ENCODE measurements around the gene KIF19. TPM values are rescaled to one million over a fixed set of nuclear protein-coding genes. Genes with fewer than 3 reads are reported as not detected.

KIF19 gene
- total and polyA plus RNA-seq, 8 donors: 0.22 to 13.5 (median 0.64) TPM

DNA sequence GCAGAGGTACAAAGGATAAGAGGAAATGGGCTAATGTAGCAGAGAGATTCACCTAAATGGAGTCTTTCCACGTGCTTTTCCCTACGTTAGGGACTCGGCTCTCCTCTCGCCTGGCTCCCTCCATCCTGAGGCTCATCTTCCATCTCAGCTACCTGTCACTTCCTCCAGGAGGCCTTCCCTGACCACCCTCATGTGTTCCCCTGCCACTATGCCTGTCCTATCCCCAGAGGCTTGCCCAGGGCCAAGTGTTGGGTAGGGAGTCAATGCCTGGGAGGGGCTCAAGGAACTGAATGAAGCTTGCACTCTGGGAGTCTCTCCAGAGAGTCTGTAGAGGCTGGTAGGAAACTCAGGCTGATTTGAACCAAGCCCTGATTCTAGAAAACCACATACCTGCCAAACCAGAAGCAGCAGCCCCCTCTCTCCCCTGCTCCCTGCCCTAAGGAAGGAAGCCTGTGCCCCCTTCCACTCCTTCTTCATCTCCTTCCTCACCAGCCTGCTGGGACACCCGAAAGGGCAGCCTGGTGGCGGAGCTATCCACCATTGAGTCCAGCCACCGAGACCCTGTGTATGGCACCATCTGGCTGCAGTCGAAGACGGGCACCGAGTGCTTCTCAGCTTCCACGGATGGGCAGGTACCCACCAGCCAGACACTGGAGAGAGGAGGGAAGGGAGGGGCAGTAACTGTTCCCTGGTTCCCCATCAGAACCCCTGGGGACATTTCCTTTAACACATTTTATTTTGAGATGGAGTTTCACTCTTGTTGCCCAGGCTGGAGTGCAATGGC, 26.6 kb upstream of the KIF19 start:
- no peaks in the 10 kb centered on the region for H3K27me3 ChIP-seq
- TF ChIP-seq, protein P1, sequence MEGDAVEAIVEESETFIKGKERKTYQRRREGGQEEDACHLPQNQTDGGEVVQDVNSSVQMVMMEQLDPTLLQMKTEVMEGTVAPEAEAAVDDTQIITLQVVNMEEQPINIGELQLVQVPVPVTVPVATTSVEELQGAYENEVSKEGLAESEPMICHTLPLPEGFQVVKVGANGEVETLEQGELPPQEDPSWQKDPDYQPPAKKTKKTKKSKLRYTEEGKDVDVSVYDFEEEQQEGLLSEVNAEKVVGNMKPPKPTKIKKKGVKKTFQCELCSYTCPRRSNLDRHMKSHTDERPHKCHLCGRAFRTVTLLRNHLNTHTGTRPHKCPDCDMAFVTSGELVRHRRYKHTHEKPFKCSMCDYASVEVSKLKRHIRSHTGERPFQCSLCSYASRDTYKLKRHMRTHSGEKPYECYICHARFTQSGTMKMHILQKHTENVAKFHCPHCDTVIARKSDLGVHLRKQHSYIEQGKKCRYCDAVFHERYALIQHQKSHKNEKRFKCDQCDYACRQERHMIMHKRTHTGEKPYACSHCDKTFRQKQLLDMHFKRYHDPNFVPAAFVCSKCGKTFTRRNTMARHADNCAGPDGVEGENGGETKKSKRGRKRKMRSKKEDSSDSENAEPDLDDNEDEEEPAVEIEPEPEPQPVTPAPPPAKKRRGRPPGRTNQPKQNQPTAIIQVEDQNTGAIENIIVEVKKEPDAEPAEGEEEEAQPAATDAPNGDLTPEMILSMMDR (IDR thresholded peaks at IDR 0.05): no peak
- H3K27ac ChIP-seq: no peak overlapping the region
- no peak overlapping the region for H3K4me3 ChIP-seq
- H3K36me3 ChIP-seq: no peaks in the 10 kb centered on the region
- no peak for ATAC-seq
- no peaks in the 10 kb centered on the region for H3K4me1 ChIP-seq
- DNase-seq: no peak
- 69 to 74% methylated on average over 11 of the region's 11 CpGs for WGBS, 2 donors
- H3K9me3 ChIP-seq: no peaks in the 10 kb centered on the region
- no peak for FAIRE-seq
- intact Hi-C loops (cut with DNase I): loop anchor here in 1 of 3 donors (10.0 kb wide), 1 partner anchor 85 kb away; the partner anchor contains the start of gene TTYH2

DNA sequence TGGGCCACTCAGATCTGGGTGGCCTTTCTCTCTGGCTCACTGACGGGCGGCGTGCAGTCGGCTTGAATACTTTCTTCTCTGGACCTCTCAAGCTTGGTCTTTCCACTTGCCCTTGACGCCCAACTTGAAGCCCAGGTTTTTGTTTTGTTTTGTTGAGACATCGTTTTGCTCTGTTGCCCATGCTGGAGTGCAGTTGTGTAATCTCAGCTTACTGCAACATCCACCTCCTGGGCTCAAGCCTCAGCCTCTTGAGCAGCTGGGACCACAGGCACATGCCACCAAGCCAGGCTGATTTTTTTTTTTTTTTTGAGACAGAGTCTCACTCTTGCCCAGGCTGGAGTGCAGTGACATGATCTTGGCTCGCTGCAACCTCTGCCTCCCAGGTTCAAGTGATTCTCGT, 22.7 kb upstream of the KIF19 start:
- Histone ChIP-seq H3K4me1 (no peaks in the 10 kb centered on the region), H3K9me3 (no peaks in the 10 kb centered on the region), H3K36me3 (no peaks in the 10 kb centered on the region), H3K27me3 (no peaks in the 10 kb centered on the region), H3K4me3 (no peak overlapping the region), H3K27ac (no peak overlapping the region)
- intact Hi-C loops (cut with DNase I): no loop called here
- FAIRE-seq (no peak), DNase-seq (no peak), ATAC-seq (no peak)
- TF ChIP-seq, protein P1 (IDR thresholded peaks at IDR 0.05): no peak
- WGBS, 2 donors: 80 to 88% methylated on average over 8 of the region's 8 CpGs

DNA sequence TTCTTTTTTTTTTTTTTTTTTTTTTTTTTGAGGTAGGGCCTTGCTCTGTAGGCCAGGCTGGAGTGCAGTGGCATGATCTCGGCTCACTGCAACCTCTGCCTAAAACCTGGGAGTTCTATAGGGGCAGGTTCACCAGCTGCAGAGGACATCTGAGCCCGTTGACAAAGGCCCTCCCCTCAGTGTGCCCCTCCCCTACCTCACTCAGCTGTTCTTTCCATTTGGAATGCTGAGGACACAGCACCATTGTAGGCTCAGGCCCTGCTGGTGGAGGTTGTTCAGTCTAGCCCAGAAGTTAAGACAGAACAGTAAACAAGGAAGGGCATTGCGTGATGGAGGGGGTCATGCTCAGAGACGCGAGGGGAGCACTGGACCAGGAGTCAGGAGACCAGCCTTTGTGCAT, 21.8 kb upstream of the KIF19 start:
- FAIRE-seq (no peak), DNase-seq (no peak), ATAC-seq (no peak)
- 59 to 60% methylated on average over 5 of the region's 5 CpGs for WGBS, 2 donors
- no peak overlapping the region for H3K4me3 ChIP-seq
- TF ChIP-seq, protein P1 (IDR thresholded peaks at IDR 0.05): no peak
- H3K9me3 ChIP-seq: no peaks in the 10 kb centered on the region
- no peaks in the 10 kb centered on the region for H3K36me3 ChIP-seq
- intact Hi-C loops (cut with DNase I): no loop called here
- no peaks in the 10 kb centered on the region for H3K27me3 ChIP-seq
- H3K27ac ChIP-seq: no peak overlapping the region
- H3K4me1 ChIP-seq: no peaks in the 10 kb centered on the region

DNA sequence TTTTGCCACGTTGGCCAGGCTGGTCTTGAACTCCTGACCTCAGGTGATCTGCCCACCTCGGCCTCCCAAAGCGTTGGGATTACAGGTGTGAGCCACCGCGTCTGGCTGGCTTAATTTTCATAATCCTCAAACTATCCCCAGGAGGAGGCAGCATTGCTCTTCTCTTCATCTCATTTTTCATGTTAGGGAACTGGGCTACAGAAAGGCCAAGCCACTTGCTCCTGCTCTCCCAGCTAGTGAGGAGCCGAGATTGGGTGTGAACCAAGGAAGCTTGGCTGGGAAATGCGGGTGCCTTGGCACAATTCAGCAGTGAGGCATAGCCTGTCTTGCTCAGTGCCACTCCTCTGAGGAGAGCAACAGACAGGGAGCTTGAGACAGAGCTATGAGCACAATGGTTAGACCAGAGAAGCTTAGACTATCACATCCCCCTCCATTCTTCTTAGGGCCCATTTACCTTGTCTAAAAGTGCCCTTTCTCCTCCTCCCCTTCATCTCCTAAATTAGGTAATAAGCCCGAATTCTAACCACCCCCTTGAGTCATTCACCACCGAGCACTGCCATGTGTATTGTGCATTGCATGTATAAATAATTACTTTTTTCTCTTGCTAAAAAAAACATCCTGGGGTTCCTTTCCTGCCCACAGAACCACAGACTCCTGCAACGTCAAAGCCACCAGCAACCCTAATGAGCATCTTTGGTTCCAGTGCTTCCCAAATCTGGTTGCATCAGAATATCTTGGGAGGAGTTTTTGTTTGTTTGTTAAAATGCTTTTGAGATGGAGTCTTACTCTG, 20.0 kb upstream of the KIF19 start:
- DNase-seq (no peak), FAIRE-seq (no peak), ATAC-seq (no peak)
- Histone ChIP-seq H3K27ac (no peak overlapping the region), H3K27me3 (no peaks in the 10 kb centered on the region), H3K9me3 (no peaks in the 10 kb centered on the region), H3K4me1 (no peaks in the 10 kb centered on the region), H3K36me3 (no peaks in the 10 kb centered on the region), H3K4me3 (no peak overlapping the region)
- 56 to 60% methylated on average over 10 of the region's 10 CpGs for WGBS, 2 donors
- intact Hi-C loops (cut with DNase I): no loop called here
- TF ChIP-seq, protein P1 (IDR thresholded peaks at IDR 0.05): no peak

Measured in pancreas (tissue), 10 donors.